Measurements from ENCODE around the gene LNX1. TPM values are rescaled to one million over a fixed set of nuclear protein-coding genes. Genes with fewer than 3 reads are reported as not detected.

Gene LNX1
- total RNA-seq: 10 to 100 TPM; 14.5 to 41.0 (median 22.9) TPM

DNA sequence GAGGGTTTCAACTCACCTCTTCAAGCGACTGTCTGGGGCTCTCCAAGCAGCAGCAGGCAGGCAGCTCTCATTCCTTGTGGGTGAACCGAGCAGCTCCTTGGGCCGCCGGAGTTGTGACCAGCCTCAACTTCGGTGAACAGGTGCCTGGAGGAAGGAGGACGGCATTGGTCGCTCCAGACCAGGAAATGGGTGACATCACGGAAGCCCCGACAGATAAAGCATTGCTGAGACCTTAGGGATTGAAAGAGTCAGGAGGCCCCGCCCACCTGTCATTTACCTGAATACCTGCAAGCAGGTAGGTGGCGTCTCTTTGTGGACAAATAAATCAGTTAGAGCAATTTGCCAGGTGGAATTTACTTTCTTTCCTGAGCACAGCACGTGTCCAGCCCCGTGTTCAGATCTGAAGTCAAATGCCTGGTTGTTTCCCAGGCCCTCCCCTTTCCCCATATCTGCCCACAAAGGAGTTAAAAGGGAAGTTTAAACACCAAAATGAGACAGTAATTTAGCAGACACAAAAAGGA lies at the start of gene LNX1:
Gene LNX1, minus strand, starts transcription at position 115 of the 521 bp plus-strand sequence. CDS start 17,484 bp downstream, outside the sequence.
- peak within 1 kb of the TSS; percentile 79 to 92 (median 80) for H3K27ac ChIP-seq
- peak; percentile 3 for DNase-seq
- H3K4me1 ChIP-seq: peaks cover 6 to 75% (median 8%) of the 10 kb centered on the region in 3 donors
- no peaks in the 10 kb centered on the region for H3K9me3 ChIP-seq
- peaks cover 0 to 5% (median 0%) of the 10 kb centered on the region in 4 donors for H3K27me3 ChIP-seq
- H3K4me3 ChIP-seq: peak within 1 kb of the TSS; percentile 34 to 57 (median 44)
- 5 to 10% methylated on average over 3 to 4 of the region's 13 CpGs for WGBS, 2 donors
- intact Hi-C loops (cut with DNase I): no loop called here
- no peaks in the 10 kb centered on the region for H3K36me3 ChIP-seq
- TF ChIP-seq POLR2A (IDR thresholded peaks at IDR 0.05) (peak in 3 of 4 donors; percentile 69 to 70 (median 69)), CTCF (IDR thresholded peaks at IDR 0.05) (peak in 4 of 6 experiments; percentile 44 to 64 (median 48))

DNA sequence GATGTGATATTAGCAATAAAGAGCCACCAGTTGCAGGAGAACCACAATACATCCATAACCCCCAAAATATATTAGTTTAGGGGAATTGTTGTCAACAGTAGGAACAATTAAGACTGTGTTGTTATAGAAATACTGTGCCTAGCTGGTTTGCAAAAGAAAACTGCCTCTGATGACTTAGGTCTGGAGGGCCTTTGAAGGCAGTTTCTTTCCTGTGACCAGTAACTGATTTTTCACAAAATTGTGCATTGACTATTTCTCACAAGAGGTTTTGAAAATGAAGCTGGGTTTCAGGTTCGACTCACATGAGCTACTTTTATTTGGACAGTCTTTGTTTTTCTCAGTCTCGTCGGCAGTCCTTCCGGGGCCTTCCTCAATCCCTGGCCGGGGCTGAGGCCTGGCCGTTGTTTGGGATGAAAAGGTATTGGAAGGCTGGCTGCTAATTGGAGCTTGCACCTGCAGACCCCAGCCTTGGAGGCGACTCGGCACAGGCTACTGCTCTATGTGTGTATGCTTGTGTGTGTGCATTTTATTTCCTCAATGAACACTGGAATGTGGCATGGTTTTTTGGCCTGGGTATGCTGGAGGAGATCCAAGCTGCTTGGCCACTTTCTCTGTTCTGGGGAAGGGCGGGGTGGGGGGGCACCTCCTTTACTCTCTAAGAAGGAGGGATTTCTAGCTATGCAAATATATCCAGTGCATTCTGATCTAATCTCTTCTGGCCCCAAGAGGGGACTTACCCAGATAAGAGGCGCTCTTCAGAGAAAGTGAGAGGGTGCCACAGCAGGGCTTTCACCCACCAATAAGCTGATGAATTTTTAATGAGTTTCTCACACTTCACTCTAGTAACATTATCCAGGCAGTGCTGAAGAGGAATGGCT lies 49.5 kb upstream of the LNX1 start:
- DNase-seq: no peak
- Histone ChIP-seq H3K27ac (no peak overlapping the region), H3K36me3 (no peaks in the 10 kb centered on the region), H3K9me3 (no peaks in the 10 kb centered on the region), H3K27me3 (no peaks in the 10 kb centered on the region), H3K4me3 (no peak overlapping the region), H3K4me1 (peaks cover 0 to 33% (median 8%) of the 10 kb centered on the region in 3 donors)
- intact Hi-C loops (cut with DNase I): no loop called here
- WGBS, 2 donors: 70 to 79% methylated on average over 9 to 10 of the region's 10 CpGs
- TF ChIP-seq CTCF (IDR thresholded peaks at IDR 0.05) (no peak), POLR2A (IDR thresholded peaks at IDR 0.05) (no peak)

DNA sequence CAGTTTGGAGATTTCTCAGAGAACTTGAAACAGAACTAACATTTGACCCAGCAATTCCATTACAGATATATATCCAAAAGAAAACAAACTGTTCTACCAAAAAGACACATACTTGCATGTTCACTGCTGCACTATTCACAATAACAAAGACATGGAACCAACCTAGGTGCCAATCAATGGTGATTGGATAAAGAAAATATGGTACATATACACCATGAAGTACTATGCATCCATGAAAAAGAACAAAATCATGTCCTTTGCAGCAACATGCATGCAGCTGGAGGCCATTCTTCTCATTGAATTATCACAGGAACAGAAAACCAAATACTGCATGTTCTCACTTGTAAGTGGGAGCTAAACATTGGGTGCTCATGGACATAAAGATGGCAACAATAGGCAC lies 47.6 kb upstream of the LNX1 start:
- no peaks in the 10 kb centered on the region for H3K9me3 ChIP-seq
- H3K27me3 ChIP-seq: no peaks in the 10 kb centered on the region
- H3K4me1 ChIP-seq: peaks cover 0 to 14% (median 0%) of the 10 kb centered on the region in 3 donors
- DNase-seq: no peak
- H3K36me3 ChIP-seq: no peaks in the 10 kb centered on the region
- intact Hi-C loops (cut with DNase I): no loop called here
- TF ChIP-seq POLR2A (IDR thresholded peaks at IDR 0.05) (no peak), CTCF (IDR thresholded peaks at IDR 0.05) (no peak)
- no peak overlapping the region for H3K4me3 ChIP-seq
- H3K27ac ChIP-seq: no peak overlapping the region

- Histone ChIP-seq H3K4me3 (no peak overlapping the region), H3K4me1 (peaks cover 0 to 13% (median 0%) of the 10 kb centered on the region in 3 donors), H3K27ac (no peak overlapping the region), H3K36me3 (no peaks in the 10 kb centered on the region), H3K27me3 (no peaks in the 10 kb centered on the region), H3K9me3 (no peaks in the 10 kb centered on the region)
- 25 to 32% methylated on average over 1 of the region's 1 CpG for WGBS, 2 donors
- DNase-seq: no peak
- intact Hi-C loops (cut with DNase I): no loop called here
- no peak for TF ChIP-seq POLR2A (IDR thresholded peaks at IDR 0.05)
- no peak for TF ChIP-seq CTCF (IDR thresholded peaks at IDR 0.05)
Measured at GRCh38 chr4:53637348-53637747, 46.1 kb upstream of the LNX1 start.
